ENCODE measurements around the gene PRDX3.
"Not testable (repeated sequence)": the region's sequence is repeated elsewhere in the genome, so short reads cannot be mapped to it uniquely, and the experiment has no call there.

The PRDX3 gene

DNA sequence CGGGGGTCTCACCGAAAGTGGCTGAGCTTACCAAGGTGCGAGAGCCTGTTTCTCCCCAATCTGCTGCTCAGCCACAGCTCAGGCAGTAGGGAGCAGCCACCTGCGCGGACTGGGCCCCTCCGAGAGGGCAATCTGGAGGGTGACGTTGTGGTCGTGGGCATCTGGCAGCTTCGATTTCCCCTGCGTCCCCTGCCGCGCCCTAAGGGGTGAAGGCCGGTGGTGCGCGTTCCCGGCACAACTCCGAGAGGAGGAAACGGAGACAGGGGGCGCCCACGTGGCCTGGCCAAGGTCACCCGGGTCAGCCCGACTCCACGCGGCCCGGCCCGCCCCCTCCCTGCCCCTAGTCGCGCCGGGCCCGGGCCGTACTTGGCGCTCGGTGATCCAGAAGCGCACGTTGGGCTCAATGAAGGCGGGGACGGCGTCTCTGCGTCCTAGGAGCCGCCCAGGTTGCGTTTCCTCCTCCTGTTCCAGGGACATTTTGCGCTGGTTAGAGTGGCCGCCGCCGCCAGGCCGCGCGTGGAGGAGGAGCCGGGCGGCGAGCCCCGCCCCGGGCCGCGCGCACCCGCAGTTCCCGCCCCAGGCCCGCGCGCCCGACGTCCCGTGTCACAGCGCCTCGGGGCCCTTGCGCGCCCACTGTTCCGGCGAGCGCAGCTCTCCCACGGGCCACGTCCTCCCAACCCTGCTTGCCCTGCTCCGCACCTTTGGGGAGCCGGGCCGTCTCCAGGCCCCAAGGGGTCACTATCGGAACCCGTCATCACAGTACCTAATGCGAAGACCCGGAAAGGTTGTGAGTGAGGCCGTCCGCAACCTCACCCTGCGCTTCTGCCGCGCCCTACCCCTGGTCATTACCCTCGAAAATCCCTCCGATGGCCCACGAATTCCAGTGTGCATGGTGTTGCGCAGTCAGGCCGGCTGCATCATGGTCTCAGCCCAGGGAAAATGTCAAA is 13.2 kb downstream of the PRDX3 start, which contains the start of gene SFXN4:
SFXN4 (minus strand) TSS at position 544 of the 947 bp plus-strand sequence; CDS start at position 477, 67 bp downstream.
- DNase-seq (ENCODE audit: low read depth), result peak; percentile 72

DNA sequence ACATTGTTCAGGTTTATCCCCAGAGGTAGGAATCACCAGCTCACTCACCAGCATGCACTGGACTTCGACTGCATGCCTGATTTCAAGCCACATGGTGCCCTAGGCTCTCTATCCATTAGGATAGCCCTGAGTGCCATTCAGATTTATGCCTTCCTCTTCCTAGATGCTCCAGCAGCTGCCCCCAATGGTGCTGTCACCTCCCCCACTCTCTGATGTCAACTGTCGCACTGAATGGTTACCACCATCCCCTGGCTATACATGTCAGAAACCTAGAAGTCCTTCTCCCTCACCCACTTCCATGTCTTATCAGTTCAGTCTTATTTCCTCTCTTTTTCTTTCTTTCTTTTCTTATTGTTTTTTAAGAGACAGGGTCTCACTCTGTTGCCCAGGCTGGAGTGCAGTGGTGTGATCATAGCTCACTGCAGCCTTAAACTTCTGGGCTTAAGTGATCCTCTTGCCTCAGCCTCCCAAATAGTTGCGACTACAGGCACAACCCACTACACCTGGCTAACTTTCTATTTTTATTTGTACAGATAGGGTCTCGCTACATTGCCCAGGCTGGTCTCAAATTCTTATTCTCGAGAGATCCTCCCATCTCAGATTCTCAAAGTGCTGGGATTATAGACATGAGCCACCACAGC is 16.0 kb downstream of the PRDX3 start:
- DNase-seq (ENCODE audit: low read depth), result no peak

DNA sequence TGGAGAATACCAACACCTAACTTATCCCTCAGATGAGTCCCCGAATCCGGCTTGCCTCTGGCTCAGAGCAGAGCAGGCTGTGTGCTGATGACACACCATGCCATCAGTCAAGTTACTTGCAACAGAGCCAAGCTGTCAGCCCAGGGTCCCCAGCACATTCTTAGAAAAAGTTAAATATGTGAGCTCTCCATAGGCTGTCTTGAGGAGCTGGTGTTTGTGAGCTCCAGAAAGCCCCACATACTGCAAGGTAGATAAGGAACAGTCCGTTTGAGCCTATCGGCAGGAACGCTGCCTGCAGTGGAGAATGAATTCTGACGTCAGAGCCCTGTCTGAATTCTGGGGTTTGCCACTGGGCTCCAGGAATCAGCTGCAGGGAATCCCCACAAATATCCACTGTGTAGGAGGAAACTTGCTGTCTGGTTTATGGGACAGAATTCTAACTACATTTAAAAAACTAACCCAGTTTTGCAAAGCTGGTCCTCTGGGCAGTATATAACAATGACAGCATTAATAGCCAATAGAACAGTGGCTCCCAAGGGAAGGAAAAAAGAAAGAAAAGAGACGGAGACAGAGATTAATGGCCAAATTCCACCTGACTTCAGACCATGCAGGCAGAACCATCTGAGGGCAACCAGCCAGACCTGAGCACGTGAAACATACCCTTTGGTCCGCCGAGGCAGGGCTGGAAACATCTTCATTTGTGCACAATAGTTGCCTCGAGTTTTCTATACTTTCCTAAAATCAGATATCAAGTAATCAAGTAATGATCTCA is 16.7 kb downstream of the PRDX3 start:
- DNase-seq (ENCODE audit: low read depth), result peak; percentile 15

DNA sequence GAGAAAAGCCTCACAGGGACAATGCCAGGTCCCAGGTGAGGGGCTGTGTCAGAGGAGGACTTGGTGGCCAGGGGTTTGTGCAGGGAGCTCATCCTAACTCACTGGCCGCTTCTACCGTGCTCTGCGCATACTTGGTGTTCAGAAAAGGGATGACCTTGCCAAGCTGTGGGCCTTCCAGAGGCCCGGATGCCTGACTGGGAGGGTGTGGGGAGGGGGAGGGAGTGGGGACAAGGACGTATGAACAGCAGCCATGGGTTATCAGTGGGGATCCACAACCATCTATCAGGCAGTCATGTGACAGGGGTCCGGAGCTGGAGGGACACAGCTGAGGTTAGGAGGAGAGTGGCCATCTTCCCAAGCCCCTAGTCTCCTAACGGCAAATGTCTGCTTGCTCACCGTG is 19.3 kb downstream of the PRDX3 start:
- DNase-seq (ENCODE audit: low read depth), result no peak

DNA sequence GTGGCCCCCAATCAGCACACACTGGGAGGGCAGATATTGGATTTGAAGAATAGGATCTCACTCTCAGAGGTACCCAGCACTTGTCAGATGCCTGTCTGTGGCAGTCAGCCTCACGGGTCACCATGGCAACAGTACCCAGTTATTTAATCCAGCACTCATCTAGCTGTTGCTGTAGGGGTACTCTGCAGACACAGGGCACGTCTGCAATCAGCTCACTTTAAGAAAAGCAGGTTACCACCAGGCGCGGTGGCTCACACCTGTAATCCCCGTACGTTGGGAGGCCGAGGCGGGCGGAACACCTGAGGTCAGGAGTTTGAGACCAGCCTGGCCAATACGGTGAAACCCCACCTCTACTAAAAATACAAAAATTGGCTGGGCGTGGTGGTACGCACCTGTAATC is 25.0 kb downstream of the PRDX3 start:
- DNase-seq (ENCODE audit: low read depth), result no peak

DNA sequence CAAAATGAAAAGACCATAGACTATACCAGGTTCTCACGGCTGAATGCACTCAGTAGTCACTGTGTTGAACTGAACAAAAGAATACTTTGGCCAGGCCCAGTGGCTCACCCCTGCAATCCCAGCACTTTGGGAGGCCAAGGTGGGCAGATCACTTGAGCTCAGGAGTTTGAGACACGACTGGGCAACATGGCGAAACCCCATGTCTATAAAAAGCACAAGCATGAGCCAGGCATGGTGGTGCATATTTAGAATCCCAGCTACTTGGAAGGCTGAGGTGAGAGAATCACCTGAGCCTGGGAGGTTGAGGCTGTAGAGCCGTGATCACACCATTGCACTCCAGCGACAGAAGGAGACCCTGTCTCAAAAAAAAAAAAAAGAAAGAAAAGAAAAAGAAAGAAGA is 25.6 kb downstream of the PRDX3 start:
- no peak for DNase-seq (ENCODE audit: low read depth)

DNA sequence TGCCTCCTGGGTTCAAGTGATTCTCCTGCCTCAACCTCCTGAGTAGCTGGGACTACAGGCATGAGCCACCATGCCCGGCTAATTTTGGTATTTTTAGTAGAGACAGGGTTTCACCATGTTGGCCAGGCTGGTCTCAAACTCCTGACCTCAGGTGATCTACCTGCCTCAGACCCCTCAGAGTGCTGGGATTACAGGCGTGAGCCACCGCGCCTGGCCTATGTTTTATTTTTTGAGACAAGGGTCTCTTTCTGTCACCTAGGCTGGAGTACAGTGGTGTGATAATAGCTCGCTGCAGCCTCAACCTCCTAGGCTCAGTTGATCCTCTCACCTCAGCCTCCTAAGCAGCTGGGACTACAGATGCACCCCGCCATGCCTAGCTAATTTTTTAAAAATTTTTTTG is 27.0 kb downstream of the PRDX3 start:
- not testable (repeated sequence) for DNase-seq (ENCODE audit: low read depth)

DNA sequence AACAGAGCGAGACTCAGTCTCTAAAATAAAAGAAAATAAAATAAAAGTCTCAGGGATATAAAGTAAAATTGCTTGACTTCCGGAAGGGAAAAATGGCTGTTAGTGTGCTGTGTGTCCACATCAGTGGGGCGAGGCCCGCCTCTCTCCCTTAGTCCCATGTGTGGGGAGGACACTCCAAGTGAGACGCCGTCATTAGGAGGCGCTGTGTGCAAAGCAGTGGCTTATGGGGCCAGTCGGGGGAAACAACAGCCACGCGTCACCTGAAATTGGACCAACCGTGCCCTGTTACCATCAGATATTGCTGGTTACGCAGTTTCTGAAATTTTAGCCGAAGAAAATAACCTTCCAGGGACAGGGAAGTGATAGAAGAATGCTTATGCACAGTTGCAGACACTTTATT is 28.9 kb downstream of the PRDX3 start:
- DNase-seq (ENCODE audit: low read depth), result no peak

DNA sequence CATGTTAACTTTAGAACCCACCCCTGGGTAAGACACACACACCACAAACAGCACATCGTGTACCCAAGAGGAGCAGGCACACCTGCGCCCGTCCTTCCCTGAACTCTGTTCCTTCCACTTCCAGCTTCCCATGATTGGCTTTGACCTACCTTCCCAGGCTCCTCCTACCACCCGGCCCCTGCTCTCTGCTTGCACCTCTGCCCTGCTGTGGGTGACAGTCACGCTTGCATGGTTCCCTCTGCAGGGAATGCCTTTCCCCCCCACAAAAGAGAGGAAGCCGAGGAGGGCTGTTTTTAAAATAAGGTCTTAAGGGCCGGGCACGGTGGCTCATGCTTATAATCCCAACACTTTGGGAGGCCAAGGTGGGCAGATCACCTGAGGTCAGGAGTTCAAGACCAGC is 29.5 kb downstream of the PRDX3 start:
- DNase-seq (ENCODE audit: low read depth), result no peak

DNA sequence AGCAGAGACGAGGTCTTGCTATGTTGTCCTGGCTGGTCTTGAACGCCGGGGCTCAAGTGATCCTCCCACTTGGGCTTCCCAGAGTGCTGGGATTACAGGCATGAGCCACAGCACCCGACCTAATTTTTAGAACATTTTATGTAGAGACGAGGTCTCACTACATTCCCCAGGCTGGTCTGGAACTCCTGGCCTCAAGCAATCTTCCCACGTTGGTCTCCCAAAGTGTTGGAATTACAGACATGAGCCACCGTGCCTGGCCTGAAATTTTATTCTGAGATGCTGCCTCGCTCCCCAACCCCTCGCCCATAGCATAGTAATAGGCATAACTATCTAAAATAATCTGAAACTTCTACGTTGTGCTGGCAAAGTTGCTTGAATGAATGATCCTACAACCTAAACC is 35.0 kb downstream of the PRDX3 start:
- DNase-seq (ENCODE audit: low read depth), result no peak

DNA sequence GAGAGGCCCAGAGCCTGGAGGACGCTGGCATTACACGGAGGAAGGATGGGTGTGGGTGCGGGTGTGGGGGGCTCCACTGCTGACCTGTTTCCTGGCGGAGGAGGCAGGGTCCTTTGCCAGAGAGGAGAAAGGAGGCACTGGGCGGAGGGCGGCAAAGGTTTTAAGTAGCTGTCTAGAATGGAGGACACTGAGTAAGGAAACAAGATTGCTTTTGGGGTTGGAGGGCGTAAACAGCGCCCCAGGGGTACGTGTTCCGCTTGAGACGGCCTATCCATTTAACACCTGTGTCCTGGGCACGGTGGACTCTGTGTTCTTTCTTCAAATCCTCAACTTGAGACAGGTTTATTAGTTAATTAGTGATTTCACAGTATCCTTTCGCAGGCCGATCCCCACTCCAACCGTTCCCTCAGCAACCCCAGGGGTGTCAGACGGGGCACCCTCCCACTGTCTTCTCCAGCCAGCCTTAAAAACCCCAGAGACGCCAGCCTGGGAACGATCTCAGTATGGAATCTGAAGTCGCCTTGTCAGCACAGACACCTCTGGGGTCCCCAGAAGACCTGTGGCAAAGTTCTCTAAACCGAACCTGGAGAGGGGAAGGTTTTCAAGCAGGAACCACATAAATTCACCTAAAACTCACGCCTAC is 37.9 kb downstream of the PRDX3 start:
- DNase-seq (ENCODE audit: low read depth), result no peak

DNA sequence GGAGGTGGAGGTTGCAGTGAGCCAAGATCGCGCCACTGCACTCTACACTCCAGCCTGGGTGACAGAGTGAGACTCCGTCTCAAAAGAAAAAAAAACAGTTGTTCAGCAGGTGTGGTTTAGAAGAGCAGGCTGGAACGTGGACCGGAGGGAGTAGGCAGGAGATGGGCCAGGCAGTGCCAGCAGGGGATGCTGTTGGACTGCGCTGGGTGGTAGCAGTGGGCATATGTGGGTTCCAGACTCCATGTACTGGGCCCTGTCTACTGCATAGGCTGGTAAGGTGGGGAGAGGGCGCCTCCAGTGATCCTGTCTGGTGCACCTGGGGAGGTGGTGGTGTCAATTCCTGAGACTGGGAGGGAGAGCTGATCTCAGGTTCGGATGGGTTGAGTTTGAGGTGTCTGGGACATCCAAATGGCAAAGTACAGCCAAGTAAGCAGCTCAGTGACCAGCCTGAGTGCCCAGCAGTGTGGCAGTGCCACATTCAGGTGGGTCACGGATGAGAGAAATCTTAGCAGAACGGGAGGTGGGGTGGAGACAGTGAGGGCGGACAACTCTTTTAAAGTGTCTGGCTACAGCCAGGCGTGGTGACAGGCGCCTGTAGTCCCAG is 39.0 kb downstream of the PRDX3 start:
- DNase-seq (ENCODE audit: low read depth), result peak; percentile 46

DNA sequence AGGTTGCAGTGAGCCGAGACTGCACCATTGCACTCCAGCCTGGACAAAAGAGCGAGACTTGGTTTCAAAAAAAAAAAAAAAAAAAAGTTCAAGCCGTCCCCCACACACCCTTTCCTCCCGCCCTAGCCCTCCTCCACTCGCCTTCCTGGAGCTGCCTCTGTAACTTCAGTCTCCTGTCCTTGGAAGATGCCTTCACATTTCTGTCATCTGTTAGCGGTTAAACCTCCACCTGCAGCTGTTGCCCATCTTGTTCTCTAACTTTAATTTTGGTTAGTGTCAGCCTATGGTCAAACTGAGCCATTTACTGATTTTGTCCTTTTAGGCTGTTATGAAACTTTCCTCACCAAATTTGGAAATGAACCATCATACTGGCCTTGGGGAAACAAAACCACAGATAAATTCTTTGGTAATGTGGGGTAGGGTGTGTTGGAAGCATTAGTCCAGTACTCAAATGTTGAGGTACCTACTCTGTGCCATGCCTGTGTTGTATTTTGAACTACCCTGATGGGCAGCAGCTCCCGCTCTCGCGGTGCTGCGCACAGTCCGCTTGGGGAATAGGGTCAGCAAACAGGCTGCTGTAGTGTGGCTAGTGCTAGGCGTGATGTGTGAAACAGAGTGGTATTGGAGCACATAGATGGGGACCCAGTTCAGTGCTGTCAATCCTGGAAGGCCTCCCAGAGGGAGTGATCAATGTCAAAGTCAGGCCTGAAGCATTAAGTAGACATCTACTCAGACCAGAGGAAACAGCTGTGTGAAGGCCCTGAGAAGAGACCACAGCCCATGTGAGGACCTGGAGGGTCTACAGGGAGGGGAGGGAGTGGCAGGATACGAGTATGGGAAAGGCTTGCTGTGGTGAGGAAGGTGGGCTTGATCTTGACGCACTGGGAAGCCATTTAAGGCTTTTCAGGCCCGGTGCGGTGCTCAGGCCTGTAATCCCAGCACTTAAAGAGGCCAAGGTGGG is 40.0 kb downstream of the PRDX3 start:
- DNase-seq (ENCODE audit: low read depth), result no peak

DNA sequence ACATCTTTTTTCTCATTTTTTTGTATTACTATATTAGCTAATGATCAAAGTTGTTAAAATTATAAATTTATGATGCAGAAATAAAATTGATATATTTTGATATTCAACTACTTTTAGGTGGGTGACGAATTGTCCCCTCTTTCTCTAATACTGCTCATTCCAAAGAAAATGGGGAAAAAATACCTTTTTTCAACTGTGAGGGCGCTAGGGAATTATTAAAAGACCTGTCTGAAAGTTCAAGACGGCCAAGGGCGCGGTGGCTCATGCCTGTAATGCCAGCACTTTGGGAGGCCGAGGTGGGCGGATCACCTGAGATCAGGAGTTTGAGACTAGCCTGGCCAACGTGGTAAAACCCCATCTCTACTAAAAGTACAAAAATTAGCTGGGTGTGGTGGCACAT is 40.7 kb downstream of the PRDX3 start:
- DNase-seq (ENCODE audit: low read depth), result not testable (repeated sequence)

DNA sequence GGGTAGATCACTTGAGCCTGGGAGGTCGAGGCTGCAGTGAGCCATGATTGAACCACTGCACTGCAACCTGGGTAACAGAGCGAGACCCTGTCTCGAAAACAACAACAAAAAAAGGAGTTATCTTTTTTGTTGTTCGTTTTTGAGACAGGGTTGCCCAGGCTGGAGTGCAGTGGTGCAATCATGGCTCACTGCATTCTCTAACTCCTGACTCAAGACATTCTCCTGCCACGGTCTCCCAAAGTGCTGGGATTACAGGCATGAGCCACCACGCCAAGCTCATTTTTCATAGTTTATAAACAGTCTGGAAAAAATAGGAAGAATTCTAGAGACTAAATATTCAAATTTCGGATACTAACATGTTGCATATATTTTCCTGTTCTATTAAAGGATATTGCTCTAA is 42.5 kb downstream of the PRDX3 start:
- DNase-seq (ENCODE audit: low read depth), result no peak

DNA sequence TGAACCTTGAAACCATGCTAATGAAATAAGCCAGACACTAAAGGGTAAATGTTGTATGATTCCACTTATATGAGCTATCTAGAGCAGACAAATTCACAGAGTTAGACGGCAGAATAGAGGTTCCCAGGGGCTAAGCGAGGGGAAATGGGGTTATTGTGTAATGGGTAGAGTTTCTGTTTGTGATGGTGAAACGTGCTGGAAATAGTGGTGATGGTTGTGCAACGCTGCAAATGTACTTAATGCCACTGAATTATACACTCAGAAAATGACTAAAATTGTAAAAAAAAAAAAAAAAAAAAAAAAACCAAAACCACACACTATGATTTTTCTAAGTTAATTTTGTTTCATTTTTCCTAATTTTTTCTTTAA is 43.1 kb downstream of the PRDX3 start:
- peak; percentile 26 for DNase-seq (ENCODE audit: low read depth)

DNA sequence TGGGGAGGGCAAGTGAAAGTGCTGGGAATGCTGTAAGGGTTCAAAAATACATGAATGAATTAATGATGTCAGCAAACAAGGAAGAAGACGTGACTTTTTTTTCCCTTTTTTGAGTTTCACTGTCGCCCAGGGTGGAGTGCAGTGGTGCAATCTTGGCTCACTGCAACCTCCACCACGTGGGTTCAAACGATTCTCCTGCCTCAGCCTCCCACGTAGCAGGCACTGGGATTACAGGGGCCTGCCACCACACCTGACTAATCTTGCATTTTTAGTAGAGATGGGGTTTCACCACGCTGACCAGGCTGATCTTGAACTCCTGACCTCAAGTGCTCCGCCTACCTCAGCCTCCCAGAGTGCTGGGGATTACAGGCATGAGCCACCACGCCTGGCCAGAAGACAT is 44.7 kb downstream of the PRDX3 start:
- no peak for DNase-seq (ENCODE audit: low read depth)

DNA sequence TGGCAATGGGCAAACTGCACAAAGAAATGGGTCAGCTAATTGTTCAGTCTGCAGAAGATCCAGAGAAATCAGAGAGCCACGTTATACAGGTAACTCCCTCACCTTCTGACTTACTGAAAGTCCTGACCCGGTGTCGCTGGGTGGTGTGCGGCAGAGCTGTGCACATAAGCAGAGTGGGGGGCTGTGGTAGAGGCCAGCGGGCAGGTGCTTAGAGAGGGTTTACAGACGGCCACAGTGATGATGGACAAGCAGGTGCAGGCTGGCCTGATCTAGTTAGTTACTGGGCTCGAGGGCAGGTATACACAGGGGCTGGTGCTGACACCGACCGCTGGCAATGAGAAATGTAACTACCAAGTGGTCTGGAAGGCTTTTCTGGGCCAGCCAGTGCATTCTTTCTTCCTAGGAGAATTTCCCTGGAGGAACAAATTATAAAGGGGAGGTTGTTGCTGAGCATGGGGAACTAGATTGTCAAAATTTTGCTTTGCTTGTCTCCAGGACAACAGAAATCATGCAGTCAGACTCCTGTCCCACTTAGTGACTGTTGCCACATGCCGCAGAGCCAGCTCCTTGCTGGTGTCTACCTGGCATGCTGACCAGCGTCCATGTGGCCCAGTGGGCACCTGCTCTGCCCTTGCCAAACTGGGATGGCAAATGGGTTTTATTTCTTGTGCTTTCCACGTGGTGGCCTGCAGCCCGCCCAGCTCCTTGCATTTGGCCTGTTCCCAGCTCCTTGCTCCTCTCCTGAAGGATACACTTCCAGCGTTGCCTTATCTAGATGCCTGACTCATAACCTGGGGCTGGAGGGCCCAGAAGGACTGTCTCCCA is 45.9 kb downstream of the PRDX3 start:
- DNase-seq (ENCODE audit: low read depth), result no peak

DNA sequence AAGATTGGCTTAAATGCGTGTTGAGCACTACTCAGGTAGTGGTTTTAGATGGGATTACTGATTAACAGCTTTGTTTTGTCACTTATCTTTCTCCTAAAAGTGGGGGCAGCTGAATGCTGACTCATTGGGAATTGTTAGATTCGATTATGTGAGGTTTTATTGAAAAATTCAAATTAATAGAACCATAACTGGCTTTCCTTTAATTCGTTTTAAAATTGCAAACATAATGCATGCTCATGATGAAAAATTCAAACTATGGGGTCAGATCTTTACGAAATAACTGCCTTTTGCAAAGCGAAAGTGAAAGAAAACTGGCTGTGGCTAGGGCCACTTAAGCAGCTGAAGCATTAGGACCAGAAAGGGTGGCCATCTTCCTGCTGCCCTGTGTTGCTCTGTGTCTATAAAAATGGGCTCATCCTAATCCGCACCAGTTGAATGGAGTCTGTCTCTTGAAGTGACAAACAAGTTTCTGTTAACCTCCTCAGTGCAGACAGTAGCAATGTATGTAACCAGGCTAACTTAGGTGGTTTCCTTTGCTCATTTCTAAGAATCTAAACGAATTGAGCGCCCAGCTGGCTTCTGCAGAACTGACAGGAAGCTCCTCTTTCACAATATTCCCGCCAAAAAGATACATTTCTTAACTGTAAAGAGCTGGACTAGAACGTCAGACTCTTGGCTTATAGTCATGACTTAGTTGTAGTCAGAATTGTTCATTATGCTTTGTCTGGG is 46.9 kb downstream of the PRDX3 start:
- DNase-seq (ENCODE audit: low read depth), result peak; percentile 43

Data from EH (cell line).